Retinal pigment epithelial cell (primary cell): ENCODE results near the gene MCM3AP.

Experiments
- DNase-seq: peaks from one replicate; pipeline ENCODE4 v3.0.0-alpha.2; 2010; ENCODE audit warnings: low read depth
- H3K4me3 ChIP-seq: 2 replicates; pipeline ENCODE4 v1.5.1; 2011; ENCODE audit warnings: mild to moderate bottlenecking, low read length, control low read depth, moderate library complexity
- CTCF ChIP-seq: conservative IDR thresholded peaks from 2 replicates; pipeline ENCODE4 v1.5.1; 2011; ENCODE audit warnings: low read depth, low read length, control low read depth, inconsistent platforms

Gene MCM3AP

GRCh38 chr21:46239817-46240325, 45.5 kb downstream of the MCM3AP start:
- TF ChIP-seq CTCF = no peak
- DNase-seq = no peak
- H3K4me3 ChIP-seq = no peak overlapping the region

DNA sequence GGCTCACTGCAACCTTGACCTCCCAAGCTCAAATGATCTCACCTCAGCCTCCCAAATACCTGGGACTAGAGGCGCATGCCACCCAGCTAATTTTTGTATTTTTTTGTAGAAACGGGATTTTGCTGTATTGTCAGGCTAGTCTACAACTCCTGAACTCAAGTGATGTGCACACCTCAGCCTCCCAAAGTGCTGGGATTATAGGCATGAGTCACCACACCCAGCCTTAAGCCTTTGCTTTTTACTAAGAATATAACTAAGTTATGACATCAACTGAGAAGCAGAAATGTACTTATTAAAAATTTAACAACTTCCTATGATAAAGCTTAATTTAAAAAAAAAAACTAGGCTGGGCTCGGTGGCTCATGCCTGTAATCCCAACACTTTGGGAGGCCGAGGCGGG, 47.9 kb downstream of the MCM3AP start:
- no peak for TF ChIP-seq CTCF
- H3K4me3 ChIP-seq = no peak overlapping the region
- no peak for DNase-seq

- H3K4me3 ChIP-seq = no peak overlapping the region
- no peak for TF ChIP-seq CTCF
- no peak for DNase-seq
Observed at GRCh38 chr21:46234436-46234950, 50.9 kb downstream of the MCM3AP start.

- no peak for DNase-seq
- peak overlapping the region; percentile 65 for H3K4me3 ChIP-seq
- no peak for TF ChIP-seq CTCF
Observed at GRCh38 chr21:46229923-46230260, 55.5 kb downstream of the MCM3AP start.

- H3K4me3 ChIP-seq = peak overlapping the region; percentile 65
- no peak for DNase-seq
- TF ChIP-seq CTCF = peak; percentile 51
Observed at GRCh38 chr21:46229133-46229922, 56.1 kb downstream of the MCM3AP start.

GRCh38 chr21:46228345-46229051, 56.9 kb downstream of the MCM3AP start, which contains the start of gene LSS:
Gene LSS, minus strand, starts transcription at chr21:46228774. Its CDS starts 29 bp downstream, at chr21:46228745.
- TF ChIP-seq CTCF = no peak
- peak; percentile 94 for DNase-seq
- H3K4me3 ChIP-seq = peak within 1 kb of the TSS; percentile 88
